H9 (cell line): ENCODE data around the gene SLX4IP. TPM values are rescaled to one million over a fixed set of nuclear protein-coding genes. Genes with fewer than 3 reads are reported as not detected.

ENCODE experiments used
- DNase-seq: peaks from one replicate; pipeline ENCODE4 v3.0.0-alpha.2; 2017
- H2AFZ ChIP-seq: one replicate; pipeline ENCODE4 v1.6.1; 2013; ENCODE audit warnings: mild to moderate bottlenecking, low read length, control low read depth, moderate library complexity
- H2AK5ac ChIP-seq: 2 replicates; pipeline ENCODE4 v1.6.1; 2013; ENCODE audit warnings: low read length, control low read depth, mixed read lengths; ENCODE audit not compliant: insufficient read length
- H2BK120ac ChIP-seq: one replicate; pipeline ENCODE4 v1.6.1; 2013; ENCODE audit warnings: low read depth, mild to moderate bottlenecking, low read length, control low read depth, inconsistent platforms; ENCODE audit not compliant: poor library complexity, severe bottlenecking
- H2BK12ac ChIP-seq: 2 replicates; pipeline ENCODE4 v1.6.1; 2013; ENCODE audit warnings: low read length, control low read depth, mixed read lengths, low read depth; ENCODE audit not compliant: insufficient read length
- H2BK15ac ChIP-seq: 2 replicates; pipeline ENCODE4 v1.6.1; 2013; ENCODE audit warnings: low read depth, low read length, control low read depth
- H2BK20ac ChIP-seq: one replicate; pipeline ENCODE4 v1.6.1; 2013; ENCODE audit warnings: low read depth, mild to moderate bottlenecking, low read length, control low read depth, inconsistent platforms; ENCODE audit not compliant: poor library complexity, severe bottlenecking
- H2BK5ac ChIP-seq: 2 replicates; pipeline ENCODE4 v1.6.1; 2013; ENCODE audit warnings: low read length, control low read depth, mixed read lengths; ENCODE audit not compliant: insufficient read length
- H3K14ac ChIP-seq: 2 replicates; pipeline ENCODE4 v1.6.1; 2013; ENCODE audit warnings: low read length, control low read depth; ENCODE audit not compliant: insufficient read depth
- H3K18ac ChIP-seq: 2 replicates; pipeline ENCODE4 v1.6.1; 2013; ENCODE audit warnings: low read depth, mild to moderate bottlenecking, mixed read lengths, low read length, control low read depth; ENCODE audit not compliant: insufficient read length
- H3K23ac ChIP-seq: 2 replicates; pipeline ENCODE4 v1.6.1; 2013; ENCODE audit warnings: low read length, control low read depth, mixed read lengths, low read depth; ENCODE audit not compliant: insufficient read length
- H3K23me2 ChIP-seq: 2 replicates; pipeline ENCODE4 v1.6.1; 2013; ENCODE audit warnings: low read depth, mild to moderate bottlenecking, mixed read lengths, low read length, control low read depth; ENCODE audit not compliant: insufficient read length, poor library complexity, severe bottlenecking
- H3K27ac ChIP-seq: 2 replicates; pipeline ENCODE4 v1.5.1; 2013; ENCODE audit warnings: low read length, control low read depth, mixed read lengths, low read depth; ENCODE audit not compliant: insufficient read length
- H3K27me3 ChIP-seq: 2 replicates; pipeline ENCODE4 v1.6.1; 2013; ENCODE audit warnings: low read length, control low read depth, inconsistent platforms; ENCODE audit not compliant: insufficient read depth
- H3K4ac ChIP-seq: 2 replicates; pipeline ENCODE4 v1.6.1; 2013; ENCODE audit warnings: low read depth, mild to moderate bottlenecking, control low read depth, inconsistent platforms, low read length, moderate library complexity
- H3K4me1 ChIP-seq: 2 replicates; pipeline ENCODE4 v1.6.1; 2013; ENCODE audit warnings: low read length, control low read depth, inconsistent platforms; ENCODE audit not compliant: insufficient read depth
- H3K4me2 ChIP-seq: 2 replicates; pipeline ENCODE4 v1.6.1; 2013; ENCODE audit warnings: low read length, control low read depth, mixed read lengths; ENCODE audit not compliant: insufficient read length, insufficient read depth
- H3K56ac ChIP-seq: 2 replicates; pipeline ENCODE4 v1.6.1; 2013; ENCODE audit warnings: low read depth, mild to moderate bottlenecking, mixed read lengths, low read length, control low read depth; ENCODE audit not compliant: insufficient read length
- H3K79me1 ChIP-seq: 2 replicates; pipeline ENCODE4 v1.6.1; 2013; ENCODE audit warnings: low read depth, mild to moderate bottlenecking, moderate library complexity, low read length, control low read depth, inconsistent platforms; ENCODE audit not compliant: insufficient read depth, poor library complexity, severe bottlenecking
- H3K79me2 ChIP-seq: 2 replicates; pipeline ENCODE4 v1.6.1; 2013; ENCODE audit warnings: low read length, control low read depth, inconsistent platforms; ENCODE audit not compliant: insufficient read depth
- H3K9ac ChIP-seq: 2 replicates; pipeline ENCODE4 v1.6.1; 2013; ENCODE audit warnings: low read length, control low read depth, mixed read lengths; ENCODE audit not compliant: insufficient read length; ENCODE audit errors: extremely low read depth
- H3K9me3 ChIP-seq: one replicate; pipeline ENCODE4 v1.6.1; 2013; ENCODE audit warnings: low read depth, low read length, inconsistent platforms; ENCODE audit not compliant: control insufficient read depth
- H3T11ph ChIP-seq: one replicate; pipeline ENCODE4 v1.6.1; 2013; ENCODE audit warnings: mild to moderate bottlenecking, low read length, control low read depth, inconsistent platforms
- H4K20me1 ChIP-seq: one replicate; pipeline ENCODE4 v1.6.1; 2013; ENCODE audit not compliant: control insufficient read depth, insufficient read length, insufficient read depth
- H4K5ac ChIP-seq: 2 replicates; pipeline ENCODE4 v1.6.1; 2013; ENCODE audit warnings: low read depth, mild to moderate bottlenecking, mixed read lengths, low read length, control low read depth; ENCODE audit not compliant: insufficient read length
- H4K8ac ChIP-seq: replicated peaks from 2 replicates; pipeline ENCODE4 v1.6.1; 2013; ENCODE audit warnings: low read length, control low read depth, mixed read lengths, low read depth; ENCODE audit not compliant: insufficient read length
- H4K91ac ChIP-seq: 2 replicates; pipeline ENCODE4 v1.6.1; 2013; ENCODE audit warnings: low read depth, mild to moderate bottlenecking, moderate library complexity, mixed read lengths, low read length, control low read depth; ENCODE audit not compliant: insufficient read length
- H3K27ac Mint-ChIP-seq, 3 experiments: 2 replicates in 2 of 3; 3 replicates in 1 of 3; pipeline ENCODE4 v1.8.0; 2020 to 2021; ENCODE audit warnings: mixed read lengths in 3 of 3, mild to moderate bottlenecking in 1 of 3, moderate library complexity in 1 of 3
- H3K27me3 Mint-ChIP-seq: 2 replicates; pipeline ENCODE4 v1.8.0; 2021; ENCODE audit warnings: low read depth, mild to moderate bottlenecking, moderate library complexity, mixed read lengths
- H3K36me3 Mint-ChIP-seq, 3 experiments: 2 replicates in 2 of 3; 3 replicates in 1 of 3; pipeline ENCODE4 v1.8.0; 2020 to 2021; ENCODE audit warnings: low read depth in 3 of 3, mixed read lengths in 3 of 3; ENCODE audit not compliant: insufficient read depth in 1 of 3
- H3K4me1 Mint-ChIP-seq, 2 experiments: 2 replicates each; pipeline ENCODE4 v1.8.0; 2020; ENCODE audit warnings: mixed read lengths in 2 of 2
- H3K4me3 Mint-ChIP-seq, 2 experiments: 2 replicates in 1 of 2; 3 replicates in 1 of 2; pipeline ENCODE4 v1.8.0; 2020 to 2021; ENCODE audit warnings: mild to moderate bottlenecking in 2 of 2, mixed read lengths in 2 of 2, moderate library complexity in 1 of 2
- H3K9me3 Mint-ChIP-seq, 2 experiments: 2 replicates in 1 of 2; 3 replicates in 1 of 2; pipeline ENCODE4 v1.8.0; 2020; ENCODE audit warnings: mild to moderate bottlenecking in 2 of 2, mixed read lengths in 2 of 2, moderate library complexity in 1 of 2
- CTCF ChIP-seq: fragments of 200-600 bp; sonication (generic); conservative IDR thresholded peaks from 3 replicates; pipeline ENCODE4 v1.8.0; 2021; ENCODE audit warnings: antibody characterized with exemption, mild to moderate bottlenecking
- WGBS: extraction: QIAGEN DNeasy Blood & Tissue Kit; methylation state at CpG from one replicate; pipeline ENCODE4 v1.1.7; 2013; ENCODE audit warnings: missing lambda C conversion rate, low lambda C conversion rate, mixed read lengths; ENCODE audit not compliant: insufficient read length; ENCODE audit errors: extremely low coverage; 5-methylcytosine and 5-hydroxymethylcytosine counted together
- total RNA-seq: library from RNA; stranded (reverse); gene quantifications from 2 replicates; pipeline ENCODE4 v1.2.1, GENCODE V29; 2021

Gene SLX4IP
- total RNA-seq, 1 experiment from 2014 or later = 7.9 TPM

- peak overlapping the region; percentile 81 to 96 (median 93) for H3K27ac Mint-ChIP-seq
- H3K4me1 Mint-ChIP-seq = peaks cover 44 to 54% of the 10 kb centered on the region in 2 experiments
Measured at GRCh38 chr20:10490706-10491105, 55.6 kb downstream of the SLX4IP start.

More at GRCh38 chr20:10490706-10491105, 55.6 kb downstream of the SLX4IP start:
- H3K23me2 ChIP-seq = no peaks in the 10 kb centered on the region
- H2BK12ac ChIP-seq = no peak overlapping the region
- H3K79me1 ChIP-seq = no peaks in the 10 kb centered on the region
- no peaks in the 10 kb centered on the region for H3K79me2 ChIP-seq
- peak; percentile 46 for DNase-seq
- Mint-ChIP-seq H3K4me3 (peak overlapping the region in 1 of 2 experiments; percentile 46; a peak in 2 of 5 replicates), H3K27me3 (no peaks in the 10 kb centered on the region; the same call in 1 of the 2 replicates), H3K9me3 (peaks cover 0 to 5% of the 10 kb centered on the region in 2 experiments; a peak in 1 of 5 replicates), H3K36me3 (no peaks in the 10 kb centered on the region; a peak in 1 of 7 replicates)
- no peak overlapping the region for H3K4ac ChIP-seq
- no peak overlapping the region for H2AK5ac ChIP-seq
- no peak overlapping the region for H2AFZ ChIP-seq
- H3K4me1 ChIP-seq = peaks cover 9% of the 10 kb centered on the region; the same call in 1 of the 2 replicates
- no peaks in the 10 kb centered on the region for H3K9me3 ChIP-seq
- WGBS = no CpG with 5 or more reads among the region's 1 CpG
- no peak overlapping the region for H4K8ac ChIP-seq
- H2BK120ac ChIP-seq = no peak overlapping the region
- no peak overlapping the region for H3K9ac ChIP-seq
- H3K27ac ChIP-seq = peak overlapping the region; percentile 68
- H2BK20ac ChIP-seq = no peak overlapping the region
- TF ChIP-seq CTCF = no peak
- no peak overlapping the region for H3K23ac ChIP-seq
- no peaks in the 10 kb centered on the region for H3K27me3 ChIP-seq
- no peak overlapping the region for H2BK5ac ChIP-seq
- no peak overlapping the region for H2BK15ac ChIP-seq
- H3K14ac ChIP-seq = no peak overlapping the region
- H4K91ac ChIP-seq = no peak overlapping the region
- no peak overlapping the region for H3K18ac ChIP-seq
- no peak overlapping the region for H3K4me2 ChIP-seq
- no peaks in the 10 kb centered on the region for H4K20me1 ChIP-seq
- H4K5ac ChIP-seq = no peak overlapping the region
- no peak overlapping the region for H3K56ac ChIP-seq
- no peak overlapping the region for H3T11ph ChIP-seq
